Neural progenitor cell (in vitro differentiated cells): ENCODE results near the gene TES. TPM values are rescaled to one million over a fixed set of nuclear protein-coding genes. Genes with fewer than 3 reads are reported as not detected.

Experiments
- DNase-seq: peaks from one replicate; pipeline ENCODE4 v3.0.0-alpha.2; 2016; ENCODE audit warnings: low spot score
- H2AFZ ChIP-seq: fragments of 200-600 bp; sonication (generic); replicated peaks from 2 replicates; pipeline ENCODE4 v1.6.1; 2016; ENCODE audit warnings: antibody characterized with exemption
- H3F3A ChIP-seq: fragments of 200-600 bp; sonication (generic); 2 replicates; pipeline ENCODE4 v1.6.1; 2016; ENCODE audit warnings: antibody characterized with exemption, low read depth
- H3K27ac ChIP-seq: fragments of 200-600 bp; sonication (generic); 2 replicates; pipeline ENCODE4 v1.5.1; 2016; ENCODE audit warnings: mild to moderate bottlenecking
- H3K27me3 ChIP-seq: fragments of 200-600 bp; sonication (generic); 2 replicates; pipeline ENCODE4 v1.6.1; 2016; ENCODE audit warnings: mild to moderate bottlenecking, moderate library complexity
- H3K36me3 ChIP-seq: fragments of 200-600 bp; sonication (generic); 2 replicates; pipeline ENCODE4 v1.5.1; 2016
- H3K4me1 ChIP-seq: fragments of 200-600 bp; sonication (generic); 2 replicates; pipeline ENCODE4 v1.6.1; 2016; ENCODE audit warnings: mixed run types
- H3K4me2 ChIP-seq: fragments of 200-600 bp; sonication (generic); 2 replicates; pipeline ENCODE4 v1.6.1; 2016
- H3K4me3 ChIP-seq: fragments of 200-600 bp; sonication (generic); 2 replicates; pipeline ENCODE4 v1.5.1; 2016
- H3K79me2 ChIP-seq: fragments of 200-600 bp; sonication (generic); 2 replicates; pipeline ENCODE4 v1.6.1; 2016; ENCODE audit warnings: low read depth
- H3K9ac ChIP-seq: fragments of 200-600 bp; sonication (generic); 2 replicates; pipeline ENCODE4 v1.6.1; 2016
- H3K9me3 ChIP-seq: fragments of 200-600 bp; sonication (generic); 2 replicates; pipeline ENCODE4 v1.5.1; 2016; ENCODE audit warnings: low read depth
- H4K20me1 ChIP-seq: fragments of 200-600 bp; sonication (generic); 2 replicates; pipeline ENCODE4 v1.6.1; 2016; ENCODE audit warnings: low read depth
- H3K27ac Mint-ChIP-seq: 3 replicates; pipeline ENCODE4 v1.8.0; 2021; ENCODE audit warnings: mixed read lengths
- H3K27me3 Mint-ChIP-seq: 2 replicates; pipeline ENCODE4 v1.8.0; 2022; ENCODE audit warnings: low read depth, mild to moderate bottlenecking, inconsistent platforms, moderate library complexity, mixed read lengths; ENCODE audit not compliant: insufficient read depth
- H3K36me3 Mint-ChIP-seq: 3 replicates; pipeline ENCODE4 v1.8.0; 2021; ENCODE audit warnings: mixed read lengths
- H3K4me1 Mint-ChIP-seq: 3 replicates; pipeline ENCODE4 v1.8.0; 2021; ENCODE audit warnings: mixed read lengths
- H3K4me3 Mint-ChIP-seq: 3 replicates; pipeline ENCODE4 v1.8.0; 2021; ENCODE audit warnings: mild to moderate bottlenecking, moderate library complexity, mixed read lengths
- H3K9me3 Mint-ChIP-seq: 3 replicates; pipeline ENCODE4 v1.8.0; 2020; ENCODE audit warnings: mixed read lengths
- EZH2 ChIP-seq: fragments of 200-600 bp; sonication (generic); IDR thresholded peaks from 2 replicates; pipeline ENCODE4 v1.6.1; 2017; ENCODE audit warnings: antibody characterized with exemption, mild to moderate bottlenecking, moderate library complexity
- EZH2phosphoT487 ChIP-seq: fragments of 200-600 bp; sonication (generic); IDR thresholded peaks from 2 replicates; pipeline ENCODE4 v1.6.1; 2017; ENCODE audit warnings: antibody characterized with exemption
- total RNA-seq: library from RNA; depleted of rRNA; stranded (reverse); fragments of >200 nt; gene quantifications from 2 replicates; pipeline ENCODE4 v1.2.3, GENCODE V29; 2015; ENCODE audit warnings: low replicate concordance
- TF ChIP-seq, protein P1 (sequence below): fragments of 200-600 bp; sonication (generic); IDR thresholded peaks from 2 replicates; pipeline ENCODE4 v1.5.1; 2017; ENCODE audit warnings: antibody characterized with exemption, mild to moderate bottlenecking

Gene TES
- total RNA-seq, 1 donor from 2014 or later, result 10.6 TPM

DNA sequence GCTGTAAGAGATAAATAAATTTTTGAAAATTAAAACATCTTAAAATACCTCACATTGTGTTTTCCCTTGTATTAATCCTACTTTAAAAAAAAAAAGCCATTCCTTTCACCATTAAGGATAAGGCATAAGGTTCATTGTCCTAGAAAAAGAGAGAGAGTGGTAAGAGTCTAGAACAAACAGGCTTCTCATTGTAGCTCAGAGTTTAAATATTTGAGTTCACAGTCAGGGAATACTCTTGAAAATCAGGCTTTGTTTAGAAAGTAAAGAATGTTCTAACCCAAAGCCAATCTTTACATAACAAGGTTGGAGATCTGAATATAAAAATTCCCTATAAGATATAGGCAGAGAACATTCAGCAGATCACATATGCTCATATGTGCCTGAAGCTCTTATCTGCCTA is 40.2 kb upstream of the TES start:
- no peak overlapping the region for H3K9ac ChIP-seq
- Mint-ChIP-seq H3K27me3 (peaks cover 4% of the 10 kb centered on the region), H3K36me3 (peaks cover 2% of the 10 kb centered on the region), H3K4me1 (peaks cover 6% of the 10 kb centered on the region), H3K9me3 (peaks cover 9% of the 10 kb centered on the region), H3K27ac (no peak overlapping the region), H3K4me3 (no peak overlapping the region)
- TF ChIP-seq, protein P1, sequence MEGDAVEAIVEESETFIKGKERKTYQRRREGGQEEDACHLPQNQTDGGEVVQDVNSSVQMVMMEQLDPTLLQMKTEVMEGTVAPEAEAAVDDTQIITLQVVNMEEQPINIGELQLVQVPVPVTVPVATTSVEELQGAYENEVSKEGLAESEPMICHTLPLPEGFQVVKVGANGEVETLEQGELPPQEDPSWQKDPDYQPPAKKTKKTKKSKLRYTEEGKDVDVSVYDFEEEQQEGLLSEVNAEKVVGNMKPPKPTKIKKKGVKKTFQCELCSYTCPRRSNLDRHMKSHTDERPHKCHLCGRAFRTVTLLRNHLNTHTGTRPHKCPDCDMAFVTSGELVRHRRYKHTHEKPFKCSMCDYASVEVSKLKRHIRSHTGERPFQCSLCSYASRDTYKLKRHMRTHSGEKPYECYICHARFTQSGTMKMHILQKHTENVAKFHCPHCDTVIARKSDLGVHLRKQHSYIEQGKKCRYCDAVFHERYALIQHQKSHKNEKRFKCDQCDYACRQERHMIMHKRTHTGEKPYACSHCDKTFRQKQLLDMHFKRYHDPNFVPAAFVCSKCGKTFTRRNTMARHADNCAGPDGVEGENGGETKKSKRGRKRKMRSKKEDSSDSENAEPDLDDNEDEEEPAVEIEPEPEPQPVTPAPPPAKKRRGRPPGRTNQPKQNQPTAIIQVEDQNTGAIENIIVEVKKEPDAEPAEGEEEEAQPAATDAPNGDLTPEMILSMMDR, result no peak
- no peak for TF ChIP-seq EZH2phosphoT487
- no peak for TF ChIP-seq EZH2
- H3K27me3 ChIP-seq, result no peaks in the 10 kb centered on the region
- H3K4me1 ChIP-seq, result peaks cover 8% of the 10 kb centered on the region
- H2AFZ ChIP-seq, result no peak overlapping the region
- no peaks in the 10 kb centered on the region for H3K36me3 ChIP-seq
- peaks cover 4% of the 10 kb centered on the region for H3K9me3 ChIP-seq
- H3K4me3 ChIP-seq, result no peak overlapping the region
- no peaks in the 10 kb centered on the region for H4K20me1 ChIP-seq
- no peak overlapping the region for H3K4me2 ChIP-seq
- H3K79me2 ChIP-seq, result no peaks in the 10 kb centered on the region
- H3K27ac ChIP-seq, result no peak overlapping the region
- no peak for DNase-seq
- H3F3A ChIP-seq, result no peaks in the 10 kb centered on the region

- Histone ChIP-seq H3K4me1 (peaks cover 8% of the 10 kb centered on the region), H3K4me3 (no peak overlapping the region), H3F3A (no peaks in the 10 kb centered on the region), H3K4me2 (no peak overlapping the region), H3K9ac (no peak overlapping the region), H3K79me2 (no peaks in the 10 kb centered on the region), H3K36me3 (no peaks in the 10 kb centered on the region), H2AFZ (no peak overlapping the region), H3K27ac (no peak overlapping the region), H3K9me3 (peaks cover 5% of the 10 kb centered on the region), H4K20me1 (no peaks in the 10 kb centered on the region), H3K27me3 (no peaks in the 10 kb centered on the region)
- H3K4me1 Mint-ChIP-seq, result peaks cover 6% of the 10 kb centered on the region
- peaks cover 11% of the 10 kb centered on the region for H3K9me3 Mint-ChIP-seq
- no peak overlapping the region for H3K4me3 Mint-ChIP-seq
- TF ChIP-seq EZH2 (no peak), EZH2phosphoT487 (no peak)
- TF ChIP-seq, protein P1, result no peak
- no peak for DNase-seq
- no peak overlapping the region for H3K27ac Mint-ChIP-seq
- H3K36me3 Mint-ChIP-seq, result peaks cover 4% of the 10 kb centered on the region
- peaks cover 4% of the 10 kb centered on the region for H3K27me3 Mint-ChIP-seq
These were observed 39.2 kb upstream of the TES start for GRCh38 chr7:116171094-116171493.

- Mint-ChIP-seq H3K4me3 (no peak overlapping the region), H3K36me3 (peaks cover 4% of the 10 kb centered on the region), H3K27me3 (peaks cover 4% of the 10 kb centered on the region), H3K4me1 (peaks cover 6% of the 10 kb centered on the region), H3K27ac (no peak overlapping the region), H3K9me3 (peaks cover 12% of the 10 kb centered on the region)
- Histone ChIP-seq H3K9me3 (peaks cover 5% of the 10 kb centered on the region), H3K4me2 (no peak overlapping the region), H3K4me1 (peaks cover 8% of the 10 kb centered on the region), H3F3A (no peaks in the 10 kb centered on the region), H2AFZ (no peak overlapping the region), H3K79me2 (no peaks in the 10 kb centered on the region), H4K20me1 (no peaks in the 10 kb centered on the region), H3K27me3 (no peaks in the 10 kb centered on the region), H3K36me3 (no peaks in the 10 kb centered on the region), H3K27ac (no peak overlapping the region), H3K4me3 (no peak overlapping the region), H3K9ac (no peak overlapping the region)
- no peak for DNase-seq
- TF ChIP-seq EZH2 (no peak), EZH2phosphoT487 (no peak)
- TF ChIP-seq, protein P1, result no peak
These were observed 38.0 kb upstream of the TES start for GRCh38 chr7:116172353-116172752.
